Activated CD8-positive, alpha-beta T cell treated with anti-CD3 and anti-CD28 coated beads for 36 hours (primary cell): ENCODE data around the gene SCO1. TPM values are rescaled to one million over a fixed set of nuclear protein-coding genes. Genes with fewer than 3 reads are reported as not detected.
"Not testable (repeated sequence)": the region's sequence is repeated elsewhere in the genome, so short reads cannot be mapped to it uniquely, and the experiment has no call there.

Experiments
- ATAC-seq: fragments of 200-7000 bp; cut with Tn5 transposase; one replicate; pipeline ENCODE4 v1.10.0; 2021; ENCODE audit warnings: mild to moderate bottlenecking, moderate library complexity
- CTCF ChIA-PET: fragments of 350-600 bp; sonication (Branson Sonifier 250); formaldehyde crosslinking; loops from one replicate; lab custom pipeline; 2021; ENCODE audit warnings: antibody characterized with exemption; lab: Charles Lee
- POLR2A ChIA-PET: fragments of 350-600 bp; sonication (Branson Sonifier 250); formaldehyde crosslinking; loops from one replicate; lab custom pipeline; 2021; ENCODE audit warnings: antibody characterized with exemption; lab: Charles Lee
- DNase-seq: peaks from one replicate; pipeline ENCODE4 v3.0.0-alpha.2; 2020
- H3K27ac Mint-ChIP-seq: one replicate; pipeline ENCODE4 v1.8.0; 2021; ENCODE audit warnings: mild to moderate bottlenecking, mixed read lengths
- H3K27me3 Mint-ChIP-seq: one replicate; pipeline ENCODE4 v1.8.0; 2021; ENCODE audit warnings: mixed read lengths
- H3K36me3 Mint-ChIP-seq: one replicate; pipeline ENCODE4 v1.8.0; 2021; ENCODE audit warnings: low read depth, mixed read lengths
- H3K4me1 Mint-ChIP-seq: one replicate; pipeline ENCODE4 v1.8.0; 2021; ENCODE audit warnings: low read depth, mixed read lengths
- H3K4me3 Mint-ChIP-seq: one replicate; pipeline ENCODE4 v1.8.0; 2021; ENCODE audit warnings: mild to moderate bottlenecking, moderate library complexity, mixed read lengths
- H3K9me3 Mint-ChIP-seq: one replicate; pipeline ENCODE4 v1.8.0; 2021; ENCODE audit warnings: mixed read lengths
- intact Hi-C: fragments of 100-400 bp; cut with micrococcal nuclease; formaldehyde crosslinking; loops from one replicate; pipeline ENCODE4 v1.10.0; 2022
- total RNA-seq, 2 experiments: library from RNA; stranded (reverse); gene quantifications; one replicate each; pipeline ENCODE4 v1.2.3, GENCODE V29; 2021
- TF ChIP-seq, protein P1 (sequence below): fragments of 200-600 bp; IDR thresholded peaks from one replicate; pipeline ENCODE4 v1.8.0; 2022; ENCODE audit warnings: antibody characterized with exemption, mild to moderate bottlenecking

SCO1 gene
- total RNA-seq, 2 experiments from 2014 or later = 45.3 to 45.4 TPM

DNA sequence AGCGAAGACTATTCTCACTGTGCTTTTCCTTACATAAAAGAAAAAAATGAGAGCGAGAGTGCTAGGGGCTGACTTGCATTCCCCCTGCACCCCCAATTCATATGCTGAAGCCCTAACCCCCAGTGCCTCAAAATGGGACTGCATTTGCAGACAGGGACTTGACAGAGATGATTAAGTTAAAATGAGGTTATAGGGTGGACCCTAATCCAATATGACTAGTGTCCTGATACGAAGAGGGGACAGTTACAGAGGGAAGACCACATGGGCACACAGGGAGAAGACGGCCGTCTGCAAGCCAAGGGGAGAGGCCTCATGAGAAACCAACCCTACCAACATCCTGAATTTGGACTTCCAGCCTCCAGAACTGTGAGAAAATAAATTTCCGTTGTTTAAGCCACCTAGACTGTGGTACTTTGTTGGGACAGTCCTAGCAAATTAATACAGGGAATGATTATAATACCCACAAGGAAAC lies 34.1 kb upstream of the SCO1 start:
- ChIA-PET CTCF (interaction anchor here (1.7 kb wide), 1 partner anchor 85 kb away, joined by 4 read pairs; no protein-coding TSS in a partner anchor), POLR2A (interaction anchor here (1.3 kb wide), 1 partner anchor 35 kb away, joined by 4 read pairs; no protein-coding TSS in a partner anchor)
- TF ChIP-seq, protein P1, sequence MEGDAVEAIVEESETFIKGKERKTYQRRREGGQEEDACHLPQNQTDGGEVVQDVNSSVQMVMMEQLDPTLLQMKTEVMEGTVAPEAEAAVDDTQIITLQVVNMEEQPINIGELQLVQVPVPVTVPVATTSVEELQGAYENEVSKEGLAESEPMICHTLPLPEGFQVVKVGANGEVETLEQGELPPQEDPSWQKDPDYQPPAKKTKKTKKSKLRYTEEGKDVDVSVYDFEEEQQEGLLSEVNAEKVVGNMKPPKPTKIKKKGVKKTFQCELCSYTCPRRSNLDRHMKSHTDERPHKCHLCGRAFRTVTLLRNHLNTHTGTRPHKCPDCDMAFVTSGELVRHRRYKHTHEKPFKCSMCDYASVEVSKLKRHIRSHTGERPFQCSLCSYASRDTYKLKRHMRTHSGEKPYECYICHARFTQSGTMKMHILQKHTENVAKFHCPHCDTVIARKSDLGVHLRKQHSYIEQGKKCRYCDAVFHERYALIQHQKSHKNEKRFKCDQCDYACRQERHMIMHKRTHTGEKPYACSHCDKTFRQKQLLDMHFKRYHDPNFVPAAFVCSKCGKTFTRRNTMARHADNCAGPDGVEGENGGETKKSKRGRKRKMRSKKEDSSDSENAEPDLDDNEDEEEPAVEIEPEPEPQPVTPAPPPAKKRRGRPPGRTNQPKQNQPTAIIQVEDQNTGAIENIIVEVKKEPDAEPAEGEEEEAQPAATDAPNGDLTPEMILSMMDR = no peak
- H3K27me3 Mint-ChIP-seq = no peaks in the 10 kb centered on the region
- H3K36me3 Mint-ChIP-seq = no peaks in the 10 kb centered on the region
- no peak for ATAC-seq
- no peak overlapping the region for H3K27ac Mint-ChIP-seq
- H3K4me1 Mint-ChIP-seq = peaks cover 18% of the 10 kb centered on the region
- intact Hi-C loops = no loop called here
- no peak for DNase-seq
- H3K4me3 Mint-ChIP-seq = peak overlapping the region; percentile 78
- H3K9me3 Mint-ChIP-seq = no peaks in the 10 kb centered on the region

DNA sequence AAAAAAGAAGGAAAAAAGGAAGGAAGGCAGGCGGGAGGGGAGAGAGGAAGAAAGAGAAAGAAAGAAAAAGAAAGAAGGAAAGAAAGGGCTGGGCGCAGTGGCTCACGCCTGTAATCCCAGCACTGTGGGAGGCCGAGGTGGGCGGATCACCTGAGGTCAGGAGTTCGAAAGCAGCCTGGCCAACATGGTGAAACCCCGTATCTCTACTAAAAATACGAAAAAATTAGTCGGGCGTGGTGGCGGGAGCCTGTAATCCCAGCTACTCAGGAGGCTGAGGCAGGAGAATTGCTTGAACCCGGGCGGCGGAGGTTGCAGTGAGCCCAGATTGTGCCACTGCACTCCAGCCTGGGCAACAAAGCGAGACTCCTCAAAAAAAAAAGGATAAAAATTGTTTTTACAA lies 32.9 kb upstream of the SCO1 start:
- peak; percentile 47 for DNase-seq
- ChIA-PET POLR2A (interaction anchor here (1.3 kb wide), 1 partner anchor 34 kb away, joined by 4 read pairs; no protein-coding TSS in a partner anchor), CTCF (interaction anchor here (0.8 to 1.7 kb wide), 3 partner anchors 84 to 115 kb away, joined by 3 to 4 read pairs (median 4); no protein-coding TSS in a partner anchor)
- intact Hi-C loops, H3K9me3 Mint-ChIP-seq, ATAC-seq, H3K27me3 Mint-ChIP-seq, H3K36me3 Mint-ChIP-seq: not testable (repeated sequence)
- Mint-ChIP-seq H3K4me3 (peak overlapping the region; percentile 78), H3K4me1 (peaks cover 18% of the 10 kb centered on the region), H3K27ac (peak overlapping the region; percentile 67)

DNA sequence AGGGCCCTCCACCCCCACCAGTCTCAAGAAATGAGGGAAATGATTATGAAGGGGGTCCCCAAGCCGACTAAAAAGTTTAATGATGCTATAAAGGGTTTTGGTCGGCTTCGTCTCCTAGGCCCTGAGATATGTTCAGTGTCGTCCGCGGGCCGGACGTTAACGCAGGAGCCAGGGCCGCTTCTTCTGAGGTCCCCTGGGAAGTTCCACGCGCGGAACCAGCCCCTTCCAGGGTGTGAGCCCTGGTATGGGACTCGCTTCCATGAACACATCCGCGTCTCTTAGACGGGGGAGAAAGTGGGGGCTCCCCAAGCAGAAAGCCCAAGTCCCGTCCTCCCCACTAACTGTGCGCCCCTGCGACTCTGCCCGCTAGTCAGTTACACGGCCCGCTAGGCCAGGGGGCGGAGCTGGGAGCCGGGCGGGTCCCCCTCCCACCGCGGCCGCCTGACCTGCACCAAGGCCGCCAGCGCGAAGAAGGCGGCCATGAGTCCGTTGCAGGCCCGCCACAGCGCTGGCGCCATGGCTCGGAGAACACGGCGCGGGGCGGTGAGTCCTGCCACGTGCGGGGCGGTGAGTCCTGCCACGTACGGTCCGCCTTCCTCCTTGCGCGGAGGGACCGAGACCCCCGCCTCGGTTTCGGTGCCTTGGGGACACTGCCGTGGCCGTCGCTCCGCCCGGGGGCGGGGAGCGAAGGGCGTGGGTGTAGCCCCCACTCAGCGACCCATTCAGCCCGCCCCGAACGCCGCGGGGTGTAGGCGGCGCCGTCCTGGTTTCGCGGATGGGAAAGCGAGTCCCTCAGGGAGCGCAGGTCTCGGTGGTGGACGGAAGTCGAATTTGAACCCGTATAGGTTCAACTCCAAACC lies 32.2 kb upstream of the SCO1 start, which contains the start of gene TMEM220:
TMEM220 (minus strand) TSS at position 690 of the 860 bp plus-strand sequence; CDS start at position 518, 172 bp downstream.
- H3K27ac Mint-ChIP-seq = peak within 1 kb of the TSS; percentile 81
- peaks cover 18% of the 10 kb centered on the region for H3K4me1 Mint-ChIP-seq
- TF ChIP-seq, protein P1 = no peak
- peak; percentile 63 for ATAC-seq
- no peaks in the 10 kb centered on the region for H3K27me3 Mint-ChIP-seq
- H3K9me3 Mint-ChIP-seq = no peaks in the 10 kb centered on the region
- H3K36me3 Mint-ChIP-seq = peaks cover 2% of the 10 kb centered on the region
- POLR2A ChIA-PET = no interaction called here
- H3K4me3 Mint-ChIP-seq = peak within 1 kb of the TSS; percentile 78
- intact Hi-C loops = no loop called here
- CTCF ChIA-PET = interaction anchor here (1.7 kb wide), 1 partner anchor 112 kb away, joined by 4 read pairs; no protein-coding TSS in a partner anchor
- DNase-seq = peak; percentile 48

DNA sequence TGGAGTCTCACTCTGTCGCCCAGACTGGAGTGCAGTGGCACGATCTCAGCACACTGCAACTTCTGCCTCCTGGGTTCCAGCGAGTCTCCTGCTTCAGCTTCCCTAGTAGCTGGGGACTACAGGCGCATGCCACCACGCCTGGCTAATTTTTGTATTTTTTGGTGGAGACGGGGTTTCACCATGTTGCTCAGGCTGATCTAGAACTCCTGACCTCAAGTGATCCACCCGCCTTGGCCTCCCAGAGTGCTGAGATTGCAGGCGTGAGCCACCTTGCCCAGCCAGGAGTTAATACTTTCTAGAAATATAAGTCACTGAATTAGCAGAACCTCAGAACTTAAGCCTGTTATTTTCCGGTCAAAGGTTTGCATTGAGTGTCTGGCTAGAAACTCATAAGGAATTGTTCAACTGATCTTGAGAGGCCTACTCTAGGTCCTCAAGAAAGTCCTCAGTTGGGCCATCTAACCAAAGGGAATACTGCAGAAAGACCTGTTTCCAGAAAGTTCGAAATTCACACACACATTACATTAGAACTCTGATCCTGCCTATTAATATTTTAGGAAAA lies 31.1 kb upstream of the SCO1 start:
- H3K4me3 Mint-ChIP-seq = no peak overlapping the region
- ChIA-PET POLR2A (no interaction called here), CTCF (interaction anchor here (2.1 kb wide), 1 partner anchor 9 kb away, joined by 7 read pairs; no protein-coding TSS in a partner anchor)
- TF ChIP-seq, protein P1 = no peak
- DNase-seq (no peak), ATAC-seq (no peak)
- intact Hi-C loops = no loop called here
- H3K4me1 Mint-ChIP-seq = peaks cover 18% of the 10 kb centered on the region
- H3K36me3 Mint-ChIP-seq = peaks cover 2% of the 10 kb centered on the region
- no peaks in the 10 kb centered on the region for H3K27me3 Mint-ChIP-seq
- H3K9me3 Mint-ChIP-seq = no peaks in the 10 kb centered on the region
- no peak overlapping the region for H3K27ac Mint-ChIP-seq

DNA sequence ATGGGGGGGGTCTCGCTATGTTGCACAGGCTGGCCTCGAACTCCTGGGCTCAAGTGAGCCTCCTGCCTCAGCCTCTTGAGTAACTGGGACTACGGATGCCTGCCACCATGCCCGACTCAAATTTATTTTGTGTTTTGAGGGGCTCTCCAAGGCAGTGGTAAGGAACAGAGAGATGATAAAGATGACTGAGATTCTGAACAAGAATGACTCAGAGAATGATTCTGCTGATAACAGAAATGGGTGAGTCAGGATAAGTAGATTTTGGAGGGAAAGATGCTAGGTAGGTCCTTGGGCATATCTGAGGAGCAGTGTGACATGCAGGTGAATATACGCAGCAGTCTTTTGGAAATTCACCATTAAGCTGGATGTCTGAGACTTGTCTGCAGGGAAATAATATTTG lies 29.9 kb upstream of the SCO1 start:
- intact Hi-C loops = no loop called here
- Mint-ChIP-seq H3K36me3 (peaks cover 2% of the 10 kb centered on the region), H3K27ac (no peak overlapping the region), H3K4me3 (no peak overlapping the region), H3K9me3 (no peaks in the 10 kb centered on the region), H3K27me3 (no peaks in the 10 kb centered on the region), H3K4me1 (peaks cover 18% of the 10 kb centered on the region)
- ATAC-seq (peak; percentile 59), DNase-seq (peak; percentile 17)
- ChIA-PET CTCF (interaction anchor here (0.8 to 2.1 kb wide), 2 partner anchors 10 to 43 kb away, joined by 3 to 7 read pairs; no protein-coding TSS in a partner anchor), POLR2A (no interaction called here)
- TF ChIP-seq, protein P1 = no peak
